ENCODE measurements around the gene SEC61A1.

DNA sequence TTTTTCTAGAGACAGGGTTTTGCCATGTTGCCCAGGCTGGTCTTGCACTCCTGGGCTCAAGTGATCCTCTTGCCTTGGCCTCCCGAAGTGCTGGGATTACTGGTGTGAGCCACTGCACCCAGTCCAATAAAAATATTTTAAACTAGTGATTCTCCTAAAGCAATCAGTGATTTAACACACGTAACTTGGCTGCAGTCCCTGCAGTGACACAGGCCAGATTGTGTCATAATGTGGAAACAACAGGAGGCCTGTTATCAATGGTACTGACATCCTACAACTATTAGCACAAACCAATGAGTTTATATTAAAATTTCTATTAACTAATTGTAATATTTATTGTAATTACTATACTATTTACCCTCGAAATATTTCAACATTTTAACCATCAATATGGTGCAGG, 1.6 kb upstream of the SEC61A1 start:
- TF ChIP-seq, protein P1, sequence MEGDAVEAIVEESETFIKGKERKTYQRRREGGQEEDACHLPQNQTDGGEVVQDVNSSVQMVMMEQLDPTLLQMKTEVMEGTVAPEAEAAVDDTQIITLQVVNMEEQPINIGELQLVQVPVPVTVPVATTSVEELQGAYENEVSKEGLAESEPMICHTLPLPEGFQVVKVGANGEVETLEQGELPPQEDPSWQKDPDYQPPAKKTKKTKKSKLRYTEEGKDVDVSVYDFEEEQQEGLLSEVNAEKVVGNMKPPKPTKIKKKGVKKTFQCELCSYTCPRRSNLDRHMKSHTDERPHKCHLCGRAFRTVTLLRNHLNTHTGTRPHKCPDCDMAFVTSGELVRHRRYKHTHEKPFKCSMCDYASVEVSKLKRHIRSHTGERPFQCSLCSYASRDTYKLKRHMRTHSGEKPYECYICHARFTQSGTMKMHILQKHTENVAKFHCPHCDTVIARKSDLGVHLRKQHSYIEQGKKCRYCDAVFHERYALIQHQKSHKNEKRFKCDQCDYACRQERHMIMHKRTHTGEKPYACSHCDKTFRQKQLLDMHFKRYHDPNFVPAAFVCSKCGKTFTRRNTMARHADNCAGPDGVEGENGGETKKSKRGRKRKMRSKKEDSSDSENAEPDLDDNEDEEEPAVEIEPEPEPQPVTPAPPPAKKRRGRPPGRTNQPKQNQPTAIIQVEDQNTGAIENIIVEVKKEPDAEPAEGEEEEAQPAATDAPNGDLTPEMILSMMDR (conservative IDR thresholded peaks at IDR 0.05), result no peak
- TF ChIP-seq ZFX (IDR thresholded peaks at IDR 0.05), result no peak

Data from C4-2B (cell line).